HPDE6-E6E7 (cell line): ENCODE measurements around the gene CLEC4G.

Experiments used
- DNase-seq: peaks from one replicate; pipeline ENCODE4 v3.0.0; 2011; ENCODE audit warnings: missing footprints; ENCODE audit errors: extremely low spot score

CLEC4G gene

GRCh38 chr19:7729211-7729610, 2.7 kb downstream of the CLEC4G start:
- no peak for DNase-seq

- DNase-seq, result no peak
These were observed 6.1 kb downstream of the CLEC4G start for GRCh38 chr19:7725791-7726190.

- no peak for DNase-seq
These were observed 9.7 kb downstream of the CLEC4G start for GRCh38 chr19:7722231-7722651.

GRCh38 chr19:7720351-7720750, 11.6 kb downstream of the CLEC4G start:
- no peak for DNase-seq

GRCh38 chr19:7718668-7719067, 13.2 kb downstream of the CLEC4G start:
- no peak for DNase-seq

- no peak for DNase-seq
These were observed 15.1 kb downstream of the CLEC4G start for GRCh38 chr19:7716762-7717161.

GRCh38 chr19:7715671-7716070, 16.2 kb downstream of the CLEC4G start:
- DNase-seq, result no peak

GRCh38 chr19:7710616-7711015, 21.3 kb downstream of the CLEC4G start:
- DNase-seq, result no peak

GRCh38 chr19:7709932-7710460, 21.9 kb downstream of the CLEC4G start:
- DNase-seq, result no peak

- DNase-seq, result no peak
These were observed 24.9 kb downstream of the CLEC4G start for GRCh38 chr19:7706955-7707456.

GRCh38 chr19:7706188-7706954, 25.5 kb downstream of the CLEC4G start:
- no peak for DNase-seq

- DNase-seq, result no peak
These were observed 26.3 kb downstream of the CLEC4G start for GRCh38 chr19:7705387-7706187.

- DNase-seq, result no peak
These were observed 27.4 kb downstream of the CLEC4G start for GRCh38 chr19:7704280-7705060.

GRCh38 chr19:7703332-7703731, 28.6 kb downstream of the CLEC4G start:
- DNase-seq, result no peak

GRCh38 chr19:7701654-7702457, 30.1 kb downstream of the CLEC4G start, which contains the start of gene FCER2:
TSS of gene FCER2 (minus strand) at chr19:7702131. CDS start at chr19:7699760, 2,371 bp downstream.
- no peak for DNase-seq

GRCh38 chr19:7701049-7701653, 30.8 kb downstream of the CLEC4G start:
- no peak for DNase-seq

- DNase-seq, result no peak
These were observed 32.2 kb downstream of the CLEC4G start for GRCh38 chr19:7699417-7700401.

- no peak for DNase-seq
These were observed 32.9 kb downstream of the CLEC4G start for GRCh38 chr19:7699003-7699402.

- no peak for DNase-seq
These were observed 33.3 kb downstream of the CLEC4G start for GRCh38 chr19:7698583-7698982.
